Measurements from ENCODE around the gene GOT2. TPM values are rescaled to one million over a fixed set of nuclear protein-coding genes. Genes with fewer than 3 reads are reported as not detected.
"Not testable (repeated sequence)": the region's sequence is repeated elsewhere in the genome, so short reads cannot be mapped to it uniquely, and the experiment has no call there.

The GOT2 gene
- total RNA-seq, 1 donor from 2014 or later = 105 TPM

DNA sequence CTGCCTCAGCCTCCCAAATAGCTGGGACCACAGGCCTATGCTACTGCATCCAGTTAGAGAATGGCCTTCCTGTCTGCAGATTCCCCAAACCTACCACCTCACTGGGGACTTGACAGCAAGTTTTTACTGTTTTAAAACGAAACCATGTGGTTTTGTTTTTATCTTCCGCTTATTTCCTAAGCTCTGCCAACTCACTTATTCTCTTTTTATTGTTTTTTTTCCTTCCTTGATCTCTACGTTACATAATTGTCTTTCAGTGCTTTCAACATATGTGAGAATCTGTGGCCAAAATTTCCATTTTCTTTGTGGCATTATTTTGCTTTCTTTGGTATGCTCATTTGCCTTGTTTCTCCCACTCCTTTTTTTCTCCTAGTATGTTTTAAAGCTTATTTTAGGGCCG lies 35.0 kb downstream of the GOT2 start:
- TF ChIP-seq CTCF (IDR thresholded peaks at IDR 0.05; ENCODE audit: unreplicated experiment) = no peak
- Mint-ChIP-seq H3K4me1 (ENCODE audit: unreplicated experiment) (no peaks in the 10 kb centered on the region), H3K4me3 (ENCODE audit: unreplicated experiment) (no peak overlapping the region), H3K9me3 (ENCODE audit: unreplicated experiment) (no peaks in the 10 kb centered on the region), H3K27ac (ENCODE audit: unreplicated experiment) (no peak overlapping the region), H3K27me3 (ENCODE audit: unreplicated experiment) (peaks cover 1% of the 10 kb centered on the region), H3K36me3 (ENCODE audit: low read depth, unreplicated experiment) (peaks cover under 1% of the 10 kb centered on the region)
- no peak for DNase-seq (ENCODE audit: low spot score)

- Mint-ChIP-seq H3K27ac (ENCODE audit: unreplicated experiment) (no peak overlapping the region), H3K27me3 (ENCODE audit: unreplicated experiment) (peaks cover 6% of the 10 kb centered on the region), H3K4me1 (ENCODE audit: unreplicated experiment) (no peaks in the 10 kb centered on the region), H3K36me3 (ENCODE audit: low read depth, unreplicated experiment) (peaks cover 5% of the 10 kb centered on the region), H3K4me3 (ENCODE audit: unreplicated experiment) (no peak overlapping the region), H3K9me3 (ENCODE audit: unreplicated experiment) (no peaks in the 10 kb centered on the region)
- TF ChIP-seq CTCF (IDR thresholded peaks at IDR 0.05; ENCODE audit: unreplicated experiment) = no peak
- DNase-seq (ENCODE audit: low spot score) = no peak
These were observed 38.7 kb downstream of the GOT2 start for GRCh38 chr16:58695368-58695767.

DNA sequence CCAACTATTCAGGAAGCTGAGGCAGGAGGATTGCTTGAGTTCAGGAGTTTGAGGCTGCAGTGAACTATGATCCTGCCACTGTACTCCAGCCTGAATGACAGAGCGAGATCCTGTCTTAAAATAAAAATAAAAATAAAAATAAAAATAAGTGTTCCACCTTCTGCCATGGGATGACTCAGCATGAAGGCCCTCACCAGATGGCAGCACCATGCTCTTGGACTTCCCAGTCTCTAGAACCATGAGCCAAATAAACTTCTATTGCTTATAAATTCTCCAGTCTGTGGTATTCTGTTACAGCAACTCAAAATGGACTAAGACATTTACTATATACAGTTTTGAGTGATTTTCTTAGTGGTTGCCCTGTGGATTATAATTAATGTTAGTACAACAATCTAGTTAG lies 41.7 kb downstream of the GOT2 start:
- Mint-ChIP-seq H3K4me1 (ENCODE audit: unreplicated experiment) (no peaks in the 10 kb centered on the region), H3K27me3 (ENCODE audit: unreplicated experiment) (peaks cover 9% of the 10 kb centered on the region), H3K36me3 (ENCODE audit: low read depth, unreplicated experiment) (peaks cover 5% of the 10 kb centered on the region), H3K4me3 (ENCODE audit: unreplicated experiment) (no peak overlapping the region), H3K9me3 (ENCODE audit: unreplicated experiment) (no peaks in the 10 kb centered on the region), H3K27ac (ENCODE audit: unreplicated experiment) (no peak overlapping the region)
- no peak for DNase-seq (ENCODE audit: low spot score)
- TF ChIP-seq CTCF (IDR thresholded peaks at IDR 0.05; ENCODE audit: unreplicated experiment) = no peak

DNA sequence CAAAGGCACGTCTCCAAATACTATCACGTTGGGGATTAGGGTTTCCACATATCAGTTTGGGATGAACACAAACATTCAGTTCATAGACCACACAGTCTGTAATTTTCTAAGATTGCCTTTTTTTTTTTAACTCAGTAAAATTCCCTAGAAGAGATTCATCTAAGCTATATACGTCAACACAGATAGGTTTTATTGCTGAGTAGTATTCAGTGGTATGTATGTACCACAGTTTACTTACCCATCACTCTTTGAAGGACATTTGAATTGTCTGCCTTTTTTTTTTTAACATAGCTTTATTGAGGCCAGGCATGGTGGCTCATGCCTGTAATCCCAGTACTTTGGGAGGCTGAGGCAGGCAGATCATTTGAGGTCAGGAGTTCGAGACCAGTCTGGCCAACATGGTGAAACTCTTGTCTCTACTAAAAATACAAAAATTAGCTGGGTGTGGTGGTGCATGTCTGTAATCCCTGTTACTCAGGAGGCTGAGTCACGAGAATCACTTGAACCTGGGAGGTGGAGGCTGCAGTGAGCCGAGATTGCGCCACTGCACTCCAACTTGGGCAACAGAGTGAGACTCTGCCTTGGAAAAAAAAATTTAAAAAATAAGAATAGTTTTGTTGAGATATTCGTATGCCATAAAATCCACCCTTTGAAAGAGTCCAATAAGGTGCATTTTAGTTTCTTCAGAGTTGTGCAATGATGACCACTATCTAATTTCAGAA lies 47.0 kb downstream of the GOT2 start:
- peaks cover 13% of the 10 kb centered on the region for H3K27me3 Mint-ChIP-seq (ENCODE audit: unreplicated experiment)

GRCh38 chr16:58685084-58685449 lies 49.0 kb downstream of the GOT2 start:
- H3K4me1 Mint-ChIP-seq (ENCODE audit: unreplicated experiment) = peaks cover 18% of the 10 kb centered on the region
- DNase-seq (ENCODE audit: low spot score) = no peak
- peak overlapping the region; percentile 95 for H3K4me3 Mint-ChIP-seq (ENCODE audit: unreplicated experiment)
- no peak for TF ChIP-seq CTCF (IDR thresholded peaks at IDR 0.05; ENCODE audit: unreplicated experiment)
- H3K27ac Mint-ChIP-seq (ENCODE audit: unreplicated experiment) = peak overlapping the region; percentile 42
- peaks cover 9% of the 10 kb centered on the region for H3K36me3 Mint-ChIP-seq (ENCODE audit: low read depth, unreplicated experiment)
- no peaks in the 10 kb centered on the region for H3K9me3 Mint-ChIP-seq (ENCODE audit: unreplicated experiment)
- H3K27me3 Mint-ChIP-seq (ENCODE audit: unreplicated experiment) = peaks cover 10% of the 10 kb centered on the region

More for the DNA sequence above, 47.0 kb downstream of the GOT2 start:
- H3K36me3 Mint-ChIP-seq (ENCODE audit: low read depth, unreplicated experiment); H3K27ac Mint-ChIP-seq (ENCODE audit: unreplicated experiment); H3K9me3 Mint-ChIP-seq (ENCODE audit: unreplicated experiment); DNase-seq (ENCODE audit: low spot score); H3K4me3 Mint-ChIP-seq (ENCODE audit: unreplicated experiment): not testable (repeated sequence)
- H3K4me1 Mint-ChIP-seq (ENCODE audit: unreplicated experiment) = peaks cover 13% of the 10 kb centered on the region

All from endothelial cell (in vitro differentiated cells).